OCI-LY3 (cell line): ENCODE measurements around the gene GAB4.
"Not testable (repeated sequence)": the region's sequence is repeated elsewhere in the genome, so short reads cannot be mapped to it uniquely, and the experiment has no call there.

Source experiments
- H2AFZ ChIP-seq: fragments of 200-600, 300-600 bp; shearing (Covaris generic); 2 replicates; pipeline ENCODE4 v1.6.0; 2014; ENCODE audit warnings: antibody characterized with exemption, low read depth, low read length
- H3K27ac ChIP-seq: fragments of 200-600, 300-600 bp; sonication (generic); 2 replicates; pipeline ENCODE4 v1.5.1; 2014; ENCODE audit warnings: mild to moderate bottlenecking, low read length, moderate library complexity, mixed read lengths
- H3K27me3 ChIP-seq: fragments of 200-600, 300-600 bp; sonication (generic); 2 replicates; pipeline ENCODE4 v1.6.1; 2014; ENCODE audit warnings: low read depth, low read length, mixed read lengths
- H3K36me3 ChIP-seq: fragments of 200-600, 300-600 bp; sonication (generic); replicated peaks from 2 replicates; pipeline ENCODE3; 2014; ENCODE audit warnings: low read depth, low read length, mixed read lengths
- H3K4me1 ChIP-seq: fragments of 300-600, 200-600 bp; sonication (generic); 2 replicates; pipeline ENCODE4 v1.6.1; 2014; ENCODE audit warnings: low read length, mixed read lengths
- H3K4me2 ChIP-seq: fragments of 200-600, 300-600 bp; sonication (generic); 2 replicates; pipeline ENCODE4 v1.6.1; 2014; ENCODE audit warnings: low read length, mixed read lengths
- H3K4me3 ChIP-seq: fragments of 300-600, 200-600 bp; sonication (generic); 2 replicates; pipeline ENCODE4 v1.5.1; 2014; ENCODE audit warnings: antibody characterized with exemption, mild to moderate bottlenecking, low read length, moderate library complexity
- H3K79me2 ChIP-seq: fragments of 300-600, 200-600 bp; shearing (Covaris generic); 2 replicates; pipeline ENCODE4 v1.6.1; 2014; ENCODE audit warnings: mild to moderate bottlenecking, low read length, mixed read lengths
- H3K9ac ChIP-seq: fragments of 300-600, 200-600 bp; shearing (Covaris generic); 2 replicates; pipeline ENCODE4 v1.6.0; 2014; ENCODE audit warnings: mild to moderate bottlenecking, low read length, moderate library complexity
- H3K9me3 ChIP-seq: fragments of 200-600, 300-600 bp; shearing (Covaris generic); 2 replicates; pipeline ENCODE4 v1.6.1; 2014; ENCODE audit warnings: low read length, mixed read lengths; ENCODE audit not compliant: insufficient read depth
- H4K20me1 ChIP-seq: fragments of 200-600, 300-600 bp; sonication (generic); 2 replicates; pipeline ENCODE4 v1.6.1; 2016; ENCODE audit warnings: low read length, mixed read lengths; ENCODE audit not compliant: insufficient read depth
- EZH2phosphoT487 ChIP-seq: fragments of 200-600 bp; shearing (Covaris generic); IDR thresholded peaks from 2 replicates; pipeline ENCODE4 v1.6.1; 2018; ENCODE audit warnings: antibody characterized with exemption, mixed run types, low read depth
- TF ChIP-seq, protein P1 (sequence below): fragments of 200-600, 300-600 bp; sonication (generic); IDR thresholded peaks from 2 replicates; pipeline ENCODE4 v1.5.1; 2014; ENCODE audit warnings: antibody characterized with exemption, low read length, low read depth

GAB4 gene

DNA sequence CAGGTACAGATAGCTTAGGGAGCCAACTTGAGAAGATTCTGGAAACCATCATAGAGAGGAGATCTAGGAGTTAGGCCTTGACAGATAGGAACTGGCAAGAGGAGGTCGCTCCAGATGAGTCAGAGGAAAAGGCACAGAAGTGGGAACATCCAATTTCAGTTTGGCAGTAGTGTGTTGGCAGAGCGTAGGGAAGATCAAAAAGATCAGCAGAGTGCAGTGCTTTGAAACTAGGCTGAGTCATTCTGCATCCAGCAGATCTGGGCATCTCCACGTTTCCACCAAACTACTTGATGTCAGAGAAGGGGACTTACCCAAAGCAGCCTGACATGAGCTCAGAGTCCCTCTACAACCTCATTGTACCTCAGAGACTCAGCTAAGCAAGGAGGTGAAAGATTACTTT lies 58.5 kb downstream of the GAB4 start:
- no peak overlapping the region for H3K4me2 ChIP-seq
- no peaks in the 10 kb centered on the region for H3K36me3 ChIP-seq
- no peaks in the 10 kb centered on the region for H3K27me3 ChIP-seq
- no peak overlapping the region for H2AFZ ChIP-seq
- H3K9ac ChIP-seq = no peak overlapping the region
- H3K4me3 ChIP-seq = no peak overlapping the region
- no peak for TF ChIP-seq EZH2phosphoT487
- TF ChIP-seq, protein P1, sequence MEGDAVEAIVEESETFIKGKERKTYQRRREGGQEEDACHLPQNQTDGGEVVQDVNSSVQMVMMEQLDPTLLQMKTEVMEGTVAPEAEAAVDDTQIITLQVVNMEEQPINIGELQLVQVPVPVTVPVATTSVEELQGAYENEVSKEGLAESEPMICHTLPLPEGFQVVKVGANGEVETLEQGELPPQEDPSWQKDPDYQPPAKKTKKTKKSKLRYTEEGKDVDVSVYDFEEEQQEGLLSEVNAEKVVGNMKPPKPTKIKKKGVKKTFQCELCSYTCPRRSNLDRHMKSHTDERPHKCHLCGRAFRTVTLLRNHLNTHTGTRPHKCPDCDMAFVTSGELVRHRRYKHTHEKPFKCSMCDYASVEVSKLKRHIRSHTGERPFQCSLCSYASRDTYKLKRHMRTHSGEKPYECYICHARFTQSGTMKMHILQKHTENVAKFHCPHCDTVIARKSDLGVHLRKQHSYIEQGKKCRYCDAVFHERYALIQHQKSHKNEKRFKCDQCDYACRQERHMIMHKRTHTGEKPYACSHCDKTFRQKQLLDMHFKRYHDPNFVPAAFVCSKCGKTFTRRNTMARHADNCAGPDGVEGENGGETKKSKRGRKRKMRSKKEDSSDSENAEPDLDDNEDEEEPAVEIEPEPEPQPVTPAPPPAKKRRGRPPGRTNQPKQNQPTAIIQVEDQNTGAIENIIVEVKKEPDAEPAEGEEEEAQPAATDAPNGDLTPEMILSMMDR = no peak
- H3K9me3 ChIP-seq = no peaks in the 10 kb centered on the region
- no peaks in the 10 kb centered on the region for H3K79me2 ChIP-seq
- H4K20me1 ChIP-seq = no peaks in the 10 kb centered on the region
- H3K4me1 ChIP-seq = no peaks in the 10 kb centered on the region
- no peak overlapping the region for H3K27ac ChIP-seq

DNA sequence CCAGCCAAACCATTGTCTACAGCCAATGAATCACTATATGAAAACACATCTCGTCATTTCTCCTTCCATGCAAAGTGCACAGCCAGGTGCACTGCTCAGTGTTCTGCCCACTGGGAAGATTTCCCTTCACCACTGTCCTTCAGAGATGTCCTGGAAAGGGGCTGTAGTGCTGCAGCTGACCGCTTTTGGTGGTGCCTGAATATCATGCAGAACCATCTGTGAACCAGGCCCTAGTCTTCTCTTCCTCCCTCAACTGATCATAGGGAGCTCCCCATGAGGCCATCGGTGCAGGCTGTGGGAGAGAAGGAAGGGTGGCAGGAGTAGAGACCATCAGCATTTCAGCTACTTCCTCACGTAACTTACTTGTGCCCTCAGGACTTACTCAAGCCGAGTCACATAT lies 70.2 kb downstream of the GAB4 start:
- H3K79me2 ChIP-seq = no peaks in the 10 kb centered on the region
- H4K20me1 ChIP-seq = no peaks in the 10 kb centered on the region
- H3K27me3 ChIP-seq = 0 out of 2 replicates have a peak, but pooled peaks cover 4% of the 10 kb centered on the region
- no peak overlapping the region for H2AFZ ChIP-seq
- TF ChIP-seq, protein P1 = no peak
- no peak overlapping the region for H3K9ac ChIP-seq
- no peak overlapping the region for H3K27ac ChIP-seq
- no peaks in the 10 kb centered on the region for H3K9me3 ChIP-seq
- H3K4me2 ChIP-seq = no peak overlapping the region
- no peak overlapping the region for H3K4me3 ChIP-seq
- H3K4me1 ChIP-seq = peaks cover 14% of the 10 kb centered on the region
- no peaks in the 10 kb centered on the region for H3K36me3 ChIP-seq

DNA sequence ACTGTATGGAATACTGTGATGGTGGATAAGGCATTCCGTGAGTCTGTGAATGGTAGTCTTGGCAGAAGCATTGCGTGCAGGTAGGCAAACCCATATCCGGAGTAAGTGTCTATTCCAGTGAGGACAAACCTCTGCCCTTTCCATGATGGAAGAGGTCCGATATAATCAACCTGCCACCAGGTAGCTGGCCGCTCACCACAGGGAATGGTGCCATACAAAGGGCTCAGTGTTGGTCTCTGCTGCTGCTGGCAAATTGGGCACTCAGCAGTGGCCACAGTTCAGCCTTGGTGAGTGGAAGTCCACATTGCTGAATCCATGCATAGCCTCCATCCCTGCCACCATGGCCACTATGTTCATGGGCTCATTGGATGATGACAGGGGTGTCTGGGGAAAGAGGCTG lies 70.8 kb downstream of the GAB4 start:
- not testable (repeated sequence) for H4K20me1 ChIP-seq, H3K36me3 ChIP-seq, H3K27me3 ChIP-seq, H3K4me2 ChIP-seq, H2AFZ ChIP-seq, H3K79me2 ChIP-seq, H3K4me3 ChIP-seq, H3K27ac ChIP-seq, H3K9ac ChIP-seq, H3K9me3 ChIP-seq
- H3K4me1 ChIP-seq = peaks cover 15% of the 10 kb centered on the region

DNA sequence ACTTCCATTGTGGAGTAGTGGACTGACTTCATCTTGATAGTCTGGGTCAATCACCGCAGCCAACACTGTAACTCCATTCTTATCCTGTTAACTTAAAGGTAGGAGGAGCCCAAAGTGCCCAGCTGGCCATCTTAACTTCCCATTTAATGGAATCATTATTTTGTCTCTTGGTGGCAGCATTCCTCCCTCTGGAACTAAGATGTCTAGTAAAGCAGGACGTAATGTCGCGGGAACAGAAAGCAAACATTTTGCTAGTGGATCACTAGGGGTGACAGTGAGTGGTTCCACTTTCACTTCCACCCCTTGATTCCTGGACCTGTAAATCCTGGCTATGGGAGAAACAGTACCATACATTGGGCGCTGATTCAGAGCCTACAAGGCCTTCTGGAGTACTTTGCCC lies 71.4 kb downstream of the GAB4 start:
- H3K79me2 ChIP-seq = no peaks in the 10 kb centered on the region
- TF ChIP-seq, protein P1 = no peak
- TF ChIP-seq EZH2phosphoT487 = no peak
- no peak overlapping the region for H2AFZ ChIP-seq
- no peaks in the 10 kb centered on the region for H3K36me3 ChIP-seq
- no peak overlapping the region for H3K4me2 ChIP-seq
- no peak overlapping the region for H3K27ac ChIP-seq
- 0 out of 2 replicates have a peak, but pooled peaks cover 8% of the 10 kb centered on the region for H3K27me3 ChIP-seq
- H4K20me1 ChIP-seq = no peaks in the 10 kb centered on the region
- no peaks in the 10 kb centered on the region for H3K9me3 ChIP-seq
- no peak overlapping the region for H3K4me3 ChIP-seq
- H3K4me1 ChIP-seq = peaks cover 15% of the 10 kb centered on the region
- no peak overlapping the region for H3K9ac ChIP-seq

DNA sequence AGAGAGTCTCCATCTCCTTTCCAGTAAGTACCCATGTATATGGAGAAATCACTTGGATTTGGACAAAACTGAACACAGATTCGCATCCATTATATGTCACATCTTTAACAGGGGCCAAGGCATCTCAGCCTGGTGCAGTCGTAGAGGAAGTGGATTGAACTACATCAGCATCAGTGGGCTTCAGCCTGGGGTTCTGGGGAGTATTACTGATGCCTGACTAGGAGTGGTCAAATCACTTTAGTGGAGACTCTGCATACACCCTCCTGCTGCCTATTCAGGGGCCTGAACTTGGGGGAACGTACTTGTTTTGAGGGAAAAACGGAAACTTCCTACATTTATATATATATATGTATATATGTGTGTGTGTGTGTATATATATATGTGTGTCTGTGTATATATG lies 72.8 kb downstream of the GAB4 start:
- TF ChIP-seq, protein P1 = no peak
- no peak for TF ChIP-seq EZH2phosphoT487
- Histone ChIP-seq H3K4me3 (no peak overlapping the region), H3K36me3 (no peaks in the 10 kb centered on the region), H3K27me3 (0 out of 2 replicates have a peak, but pooled peaks cover 11% of the 10 kb centered on the region), H3K9me3 (no peaks in the 10 kb centered on the region), H4K20me1 (no peaks in the 10 kb centered on the region), H2AFZ (no peak overlapping the region), H3K9ac (no peak overlapping the region), H3K79me2 (no peaks in the 10 kb centered on the region), H3K4me1 (peaks cover 15% of the 10 kb centered on the region), H3K4me2 (no peak overlapping the region), H3K27ac (no peak overlapping the region)
